Non-pigmented ciliary epithelial cell (primary cell): ENCODE measurements around the gene XCL1.
A peak's percentile ranks its signal among the peaks of the same experiment; 100 is the strongest.

ENCODE experiments used
- DNase-seq: peaks from one replicate; pipeline ENCODE4 v3.0.0-alpha.2; 2010; ENCODE audit warnings: low read depth

XCL1 gene

GRCh38 chr1:168606096-168606495 lies 29.7 kb downstream of the XCL1 start:
- DNase-seq, result no peak

- DNase-seq, result no peak
These were observed 31.5 kb downstream of the XCL1 start for GRCh38 chr1:168607872-168608428.

- DNase-seq, result peak; percentile 30
These were observed 32.7 kb downstream of the XCL1 start for GRCh38 chr1:168608796-168609715.

DNA sequence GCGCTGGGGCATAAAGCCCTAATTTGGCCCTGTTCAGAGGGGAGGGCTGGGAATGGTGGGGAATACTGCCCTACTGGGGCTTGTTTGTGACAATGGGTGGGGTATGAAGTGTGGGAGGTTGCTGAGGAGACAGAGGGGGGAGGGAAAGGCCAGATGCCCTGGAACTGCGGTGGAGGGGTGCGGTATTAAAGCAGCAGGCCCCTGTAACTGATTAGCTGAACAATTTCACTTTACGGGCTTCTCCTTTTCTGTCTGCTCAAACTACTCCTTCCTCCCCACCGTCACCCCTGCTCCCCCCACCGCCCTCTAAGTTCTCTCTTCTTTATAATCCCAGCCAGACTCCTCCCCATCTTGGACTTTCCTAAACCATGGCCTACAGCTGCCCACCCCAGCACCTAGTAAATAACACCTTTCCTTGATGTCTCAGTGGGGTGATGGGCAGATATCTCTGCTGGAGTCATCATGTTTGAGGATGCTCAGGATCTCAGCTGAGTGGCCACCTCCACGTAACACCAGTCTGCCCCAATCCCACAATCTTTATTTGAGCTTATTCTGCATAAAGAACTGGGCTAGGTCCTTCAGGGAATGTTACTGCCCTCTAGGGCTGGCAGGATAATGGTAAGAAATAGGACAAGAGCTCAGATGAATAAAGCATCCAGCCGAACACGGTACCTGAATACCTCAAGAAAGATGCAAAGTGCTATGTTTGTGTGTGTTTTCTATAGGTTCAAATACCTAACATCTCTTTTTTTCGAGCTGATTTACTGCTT lies 33.5 kb downstream of the XCL1 start:
- DNase-seq, result no peak

DNA sequence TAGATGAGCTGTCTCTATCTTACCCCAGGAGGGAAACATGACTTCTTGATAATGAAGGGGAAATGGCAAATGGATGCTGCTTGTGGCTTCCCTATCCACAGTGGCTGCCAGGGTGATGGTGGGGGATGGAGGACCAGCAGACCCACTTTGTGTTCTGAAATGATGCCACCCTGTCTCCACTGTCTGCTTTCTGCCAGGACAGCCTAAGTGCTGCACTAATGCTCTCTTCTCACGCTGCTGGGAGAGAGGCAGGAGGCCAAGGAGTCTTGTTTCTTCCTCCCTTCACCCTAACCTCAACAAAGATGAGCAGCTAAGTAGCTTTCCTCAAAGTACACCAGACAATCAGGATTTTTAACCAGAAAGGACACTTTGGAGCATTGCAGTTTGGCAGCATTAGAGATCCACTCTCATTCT lies 36.6 kb downstream of the XCL1 start:
- DNase-seq, result no peak

- DNase-seq, result no peak
These were observed 37.4 kb downstream of the XCL1 start for GRCh38 chr1:168613691-168614231.

- no peak for DNase-seq
These were observed 37.8 kb downstream of the XCL1 start for GRCh38 chr1:168614235-168614634.

GRCh38 chr1:168615965-168616364 lies 39.6 kb downstream of the XCL1 start:
- no peak for DNase-seq

GRCh38 chr1:168617974-168618750 lies 41.8 kb downstream of the XCL1 start:
- DNase-seq, result no peak

DNA sequence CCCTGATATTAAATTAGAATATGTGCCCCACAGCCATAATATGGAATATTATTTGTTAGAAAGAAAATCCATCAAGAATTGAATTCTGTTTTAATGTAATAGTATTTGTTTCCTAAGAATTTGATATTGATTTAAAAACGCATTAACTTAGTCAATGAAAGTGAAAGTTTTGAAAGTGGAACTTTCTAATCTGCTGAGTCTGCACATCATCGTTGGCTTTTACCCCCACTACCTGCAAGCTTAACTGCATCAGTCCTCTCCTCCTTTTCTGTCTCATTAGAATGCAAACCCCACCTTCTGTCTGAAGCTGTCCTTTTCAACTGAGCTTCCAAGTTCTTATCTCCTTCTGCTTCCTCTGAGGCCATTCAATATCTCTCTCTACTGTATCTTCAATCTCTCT lies 42.5 kb downstream of the XCL1 start:
- DNase-seq, result no peak

DNA sequence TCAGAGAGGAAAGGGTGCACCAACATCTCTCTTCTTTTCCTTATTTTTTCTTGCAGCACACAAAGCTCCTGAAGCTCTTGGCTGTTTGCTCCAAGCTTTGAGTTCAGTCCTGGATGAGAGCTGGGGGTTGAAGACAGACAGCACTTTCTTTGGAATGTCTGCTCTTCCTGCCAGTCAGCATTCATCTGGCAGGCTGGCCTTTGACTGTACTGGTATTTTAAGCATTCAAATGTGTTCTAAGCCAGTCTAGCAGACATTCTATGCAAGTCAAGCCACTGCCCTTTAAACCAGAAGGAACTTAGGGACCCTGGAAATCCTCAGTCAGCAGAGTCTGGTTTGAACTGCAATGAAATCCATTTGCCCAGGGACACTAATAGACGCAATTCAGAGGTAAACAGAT lies 45.0 kb downstream of the XCL1 start:
- DNase-seq, result no peak

DNA sequence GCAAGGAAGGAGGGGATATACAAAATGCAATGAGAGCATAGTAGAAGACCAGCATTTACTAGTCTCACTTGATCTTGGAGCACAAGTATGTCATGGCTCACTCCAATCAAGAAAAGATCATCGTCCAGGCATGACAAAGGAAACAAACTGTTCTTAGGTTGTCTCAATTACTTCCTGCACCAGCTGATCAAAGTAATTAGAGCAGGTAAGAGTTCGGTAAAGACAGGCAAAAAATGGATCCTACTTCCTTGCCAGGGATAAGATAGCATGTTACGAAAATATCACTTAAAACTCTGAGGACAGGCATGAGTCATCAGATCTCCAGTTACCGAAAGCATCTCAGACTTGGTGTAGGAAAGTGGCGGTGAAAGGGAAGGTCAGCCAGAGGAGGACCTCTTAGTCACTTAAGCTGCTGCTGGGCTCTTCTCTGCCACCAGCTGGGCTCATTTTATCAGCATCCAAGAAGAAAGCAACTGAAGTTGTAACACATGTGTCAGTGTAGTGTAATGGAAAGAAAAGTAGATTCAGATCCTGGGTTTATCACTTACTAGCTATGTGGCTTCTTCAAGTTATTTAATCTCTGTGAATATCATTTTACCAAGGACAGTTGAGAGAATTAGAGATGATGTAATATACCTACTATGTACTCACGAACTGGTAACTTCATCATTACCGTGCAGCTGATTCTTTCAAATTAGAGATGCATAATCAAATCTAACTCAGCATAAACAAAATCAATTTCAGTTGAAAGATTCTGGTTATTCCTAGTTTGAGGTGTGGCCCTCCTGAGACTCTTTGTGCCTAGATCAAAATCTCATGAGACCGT lies 46.8 kb downstream of the XCL1 start:
- DNase-seq, result peak; percentile 61

GRCh38 chr1:168623831-168624230 lies 47.4 kb downstream of the XCL1 start:
- no peak for DNase-seq

DNA sequence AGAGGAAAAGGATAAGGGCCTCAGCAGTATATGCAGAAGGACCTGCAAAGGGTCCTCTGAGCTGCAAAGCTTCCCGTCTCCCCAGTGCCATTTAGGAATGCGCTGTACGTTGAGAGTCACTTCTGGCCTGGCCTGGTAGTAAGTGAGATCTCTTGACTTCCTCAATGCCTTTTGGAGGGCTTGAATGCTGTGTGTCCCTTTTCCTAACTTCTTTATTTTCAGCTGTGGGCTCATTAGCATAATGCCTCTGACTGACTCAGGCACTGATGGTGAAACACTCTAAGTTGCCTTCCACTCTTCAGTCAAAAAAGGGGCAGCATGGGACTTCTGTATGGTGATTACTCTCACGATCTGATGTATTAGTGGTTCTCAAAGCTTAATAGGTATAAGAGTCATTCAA lies 49.9 kb downstream of the XCL1 start:
- DNase-seq, result no peak

- DNase-seq, result no peak
These were observed 51.0 kb downstream of the XCL1 start for GRCh38 chr1:168627370-168627769.

DNA sequence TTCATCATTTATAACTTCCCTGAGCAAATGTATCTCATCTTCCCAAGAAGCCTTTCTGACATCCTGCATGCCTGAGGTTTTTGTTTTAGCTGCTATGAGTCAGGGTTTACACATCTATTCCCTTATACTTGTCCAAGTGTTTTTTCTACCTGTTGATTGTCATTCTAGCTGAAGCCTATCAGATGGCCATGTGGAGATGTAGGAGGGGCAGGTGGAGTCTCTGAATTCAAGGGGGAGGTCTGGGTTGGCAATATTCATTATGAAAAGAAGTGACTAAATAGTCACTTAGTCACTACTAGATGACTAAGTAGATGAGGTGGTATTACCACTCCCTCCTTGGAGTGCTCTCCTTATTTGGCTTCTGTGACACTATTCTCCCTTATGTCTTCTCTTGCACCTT lies 52.4 kb downstream of the XCL1 start:
- DNase-seq, result peak; percentile 60

- DNase-seq, result no peak
These were observed 53.1 kb downstream of the XCL1 start for GRCh38 chr1:168629466-168629865.
